ENCODE measurements around the gene TGM6. TPM values are rescaled to one million over a fixed set of nuclear protein-coding genes. Genes with fewer than 3 reads are reported as not detected.

Gene TGM6
- total and polyA plus RNA-seq, 2 donors, result not detected

GRCh38 chr20:2480381-2480780 is 99.7 kb downstream of the TGM6 start:
- Histone ChIP-seq H3K4me3 (ENCODE audit: low read length in 2 of 2) (no peak overlapping the region), H3K27me3 (ENCODE audit: control insufficient read depth in 2 of 2, insufficient read depth in 1 of 2, low read length in 1 of 2) (no peaks in the 10 kb centered on the region), H3K9me3 (ENCODE audit: control insufficient read depth in 2 of 2, insufficient read depth in 1 of 2, low read length in 1 of 2) (peaks cover 0 to 3% of the 10 kb centered on the region in 2 donors), H3K36me3 (ENCODE audit: control insufficient read depth in 2 of 2, insufficient read depth in 2 of 2, low read length in 1 of 2) (peaks cover 28 to 34% of the 10 kb centered on the region in 2 donors), H3K27ac (ENCODE audit: low read depth in 1 of 2, low read length in 1 of 2) (no peak overlapping the region), H3K4me1 (ENCODE audit: control insufficient read depth in 2 of 2, insufficient read depth in 2 of 2, low read length in 2 of 2) (no peaks in the 10 kb centered on the region)
- 100% methylated on average over 2 of the region's 2 CpGs for WGBS
- DNase-seq (ENCODE audit: low read depth in 6 of 9, low spot score in 9 of 9), result no peak

Other genes starting within 250 kb of the TGM6 start
- 0.28 TPM for gene TGM3, start 84.9 kb upstream of the TGM6 start, total RNA-seq
- gene TGM3, start 84.9 kb upstream of the TGM6 start, polyA plus RNA-seq, result 0.66 TPM
- gene SNRPB, start 89.9 kb downstream of the TGM6 start, total RNA-seq, result 311 TPM
- 149 TPM for gene SNRPB, start 89.9 kb downstream of the TGM6 start, polyA plus RNA-seq
- gene ZNF343, start 128.0 kb downstream of the TGM6 start, total RNA-seq, result 5.2 TPM
- gene ZNF343, start 128.0 kb downstream of the TGM6 start, polyA plus RNA-seq, result 5.4 TPM
- not detected for gene TMC2, start 155.7 kb downstream of the TGM6 start, total RNA-seq
- gene TMC2, start 155.7 kb downstream of the TGM6 start, polyA plus RNA-seq, result 0.05 TPM